ENCODE data around the gene TAMALIN.

Gene TAMALIN

DNA sequence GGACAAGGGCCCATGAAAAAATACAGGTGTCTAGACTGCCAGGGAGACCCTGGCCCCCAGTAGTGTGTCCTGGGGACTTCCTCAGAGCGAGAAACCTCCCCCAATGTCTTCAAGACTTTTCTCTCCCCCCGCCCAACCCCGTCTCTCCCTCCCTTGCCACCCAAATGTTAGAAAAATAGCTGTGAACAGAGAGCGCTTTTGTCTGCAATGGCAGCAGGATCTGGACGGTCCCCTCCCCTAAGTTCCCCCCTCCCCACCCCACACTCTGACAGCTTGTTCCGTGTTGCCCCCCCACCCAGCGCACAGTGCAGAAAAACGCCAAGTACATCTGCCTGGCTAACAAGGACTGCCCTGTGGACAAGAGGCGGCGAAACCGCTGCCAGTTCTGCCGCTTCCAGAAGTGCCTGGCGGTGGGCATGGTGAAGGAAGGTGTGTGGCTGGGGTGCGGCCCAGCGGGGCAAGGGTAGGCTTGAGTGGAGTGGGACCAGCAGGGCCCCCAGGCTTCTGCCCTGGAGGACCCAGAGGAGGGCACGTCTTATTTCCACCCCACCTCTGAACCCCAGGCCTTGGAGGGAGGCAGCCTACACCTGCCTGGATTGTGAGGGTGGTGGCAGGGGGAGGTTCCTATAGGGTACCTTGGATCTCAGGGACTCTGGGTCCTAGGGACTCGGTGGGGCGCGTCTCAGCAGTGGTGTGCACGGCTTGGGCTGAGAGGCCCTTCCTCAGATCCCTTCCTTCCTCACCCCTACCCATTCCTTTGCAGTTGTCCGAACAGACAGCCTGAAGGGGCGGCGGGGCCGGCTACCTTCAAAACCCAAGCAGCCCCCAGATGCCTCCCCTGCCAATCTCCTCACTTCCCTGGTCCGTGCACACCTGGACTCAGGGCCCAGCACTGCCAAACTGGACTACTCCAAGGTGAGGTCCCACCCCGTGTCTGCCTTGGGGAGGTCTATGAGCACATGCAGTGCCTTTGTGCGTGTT is 49.3 kb downstream of the TAMALIN start:
- DNase-seq (ENCODE audit: low spot score): no peak

GRCh38 chr12:52056801-52057637 is 50.3 kb downstream of the TAMALIN start:
- DNase-seq (ENCODE audit: low spot score): no peak

- DNase-seq (ENCODE audit: low spot score): no peak
Measured at GRCh38 chr12:52057638-52058576, 51.2 kb downstream of the TAMALIN start.

DNA sequence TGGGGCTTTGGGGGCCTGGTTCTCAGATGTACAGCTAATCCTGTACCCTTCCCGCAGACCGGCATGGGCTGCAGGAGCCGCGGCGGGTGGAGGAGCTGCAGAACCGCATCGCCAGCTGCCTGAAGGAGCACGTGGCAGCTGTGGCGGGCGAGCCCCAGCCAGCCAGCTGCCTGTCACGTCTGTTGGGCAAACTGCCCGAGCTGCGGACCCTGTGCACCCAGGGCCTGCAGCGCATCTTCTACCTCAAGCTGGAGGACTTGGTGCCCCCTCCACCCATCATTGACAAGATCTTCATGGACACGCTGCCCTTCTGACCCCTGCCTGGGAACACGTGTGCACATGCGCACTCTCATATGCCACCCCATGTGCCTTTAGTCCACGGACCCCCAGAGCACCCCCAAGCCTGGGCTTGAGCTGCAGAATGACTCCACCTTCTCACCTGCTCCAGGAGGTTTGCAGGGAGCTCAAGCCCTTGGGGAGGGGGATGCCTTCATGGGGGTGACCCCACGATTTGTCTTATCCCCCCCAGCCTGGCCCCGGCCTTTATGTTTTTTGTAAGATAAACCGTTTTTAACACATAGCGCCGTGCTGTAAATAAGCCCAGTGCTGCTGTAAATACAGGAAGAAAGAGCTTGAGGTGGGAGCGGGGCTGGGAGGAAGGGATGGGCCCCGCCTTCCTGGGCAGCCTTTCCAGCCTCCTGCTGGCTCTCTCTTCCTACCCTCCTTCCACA is 52.0 kb downstream of the TAMALIN start:
- no peak for DNase-seq (ENCODE audit: low spot score)

- DNase-seq (ENCODE audit: low spot score): no peak
Measured at GRCh38 chr12:52059582-52060497, 53.1 kb downstream of the TAMALIN start.

GRCh38 chr12:52060498-52061177 is 53.9 kb downstream of the TAMALIN start:
- no peak for DNase-seq (ENCODE audit: low spot score)

DNA sequence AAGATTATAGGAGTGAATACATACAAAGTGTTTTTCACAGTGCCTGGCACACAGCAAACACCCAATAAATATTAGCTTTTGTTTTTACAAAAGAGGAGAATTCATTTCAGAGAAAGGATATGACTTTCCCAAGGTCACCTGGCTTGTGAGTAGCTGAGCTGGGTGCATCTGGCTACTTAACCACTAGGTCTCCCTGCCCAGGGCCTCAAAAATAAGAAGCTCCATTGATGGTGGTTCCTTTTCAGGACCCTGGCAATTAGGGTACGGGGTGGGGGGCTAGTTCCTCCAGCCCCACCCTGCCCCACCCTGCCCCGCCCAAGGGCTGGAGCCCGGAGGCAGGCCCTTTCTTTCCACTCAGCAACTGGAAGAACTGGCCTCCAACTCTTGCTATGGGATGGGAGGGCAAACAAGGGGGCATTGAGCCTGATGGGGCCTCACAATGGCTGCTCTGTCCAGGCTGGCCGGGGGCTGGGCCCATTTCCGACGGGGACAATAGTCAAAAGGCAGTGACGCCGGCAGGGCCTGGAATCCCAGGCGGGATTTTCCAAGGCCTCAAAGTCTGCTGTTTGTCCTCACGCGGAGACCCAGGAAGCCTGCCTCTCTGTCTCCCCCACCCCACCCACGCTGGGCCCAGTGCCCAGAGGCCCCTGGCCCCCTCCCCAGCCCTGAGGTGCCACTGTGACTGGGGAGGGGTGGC is 54.9 kb downstream of the TAMALIN start:
- DNase-seq (ENCODE audit: low spot score): no peak

- DNase-seq (ENCODE audit: low spot score): no peak
Measured at GRCh38 chr12:52062167-52063081, 55.7 kb downstream of the TAMALIN start.

DNA sequence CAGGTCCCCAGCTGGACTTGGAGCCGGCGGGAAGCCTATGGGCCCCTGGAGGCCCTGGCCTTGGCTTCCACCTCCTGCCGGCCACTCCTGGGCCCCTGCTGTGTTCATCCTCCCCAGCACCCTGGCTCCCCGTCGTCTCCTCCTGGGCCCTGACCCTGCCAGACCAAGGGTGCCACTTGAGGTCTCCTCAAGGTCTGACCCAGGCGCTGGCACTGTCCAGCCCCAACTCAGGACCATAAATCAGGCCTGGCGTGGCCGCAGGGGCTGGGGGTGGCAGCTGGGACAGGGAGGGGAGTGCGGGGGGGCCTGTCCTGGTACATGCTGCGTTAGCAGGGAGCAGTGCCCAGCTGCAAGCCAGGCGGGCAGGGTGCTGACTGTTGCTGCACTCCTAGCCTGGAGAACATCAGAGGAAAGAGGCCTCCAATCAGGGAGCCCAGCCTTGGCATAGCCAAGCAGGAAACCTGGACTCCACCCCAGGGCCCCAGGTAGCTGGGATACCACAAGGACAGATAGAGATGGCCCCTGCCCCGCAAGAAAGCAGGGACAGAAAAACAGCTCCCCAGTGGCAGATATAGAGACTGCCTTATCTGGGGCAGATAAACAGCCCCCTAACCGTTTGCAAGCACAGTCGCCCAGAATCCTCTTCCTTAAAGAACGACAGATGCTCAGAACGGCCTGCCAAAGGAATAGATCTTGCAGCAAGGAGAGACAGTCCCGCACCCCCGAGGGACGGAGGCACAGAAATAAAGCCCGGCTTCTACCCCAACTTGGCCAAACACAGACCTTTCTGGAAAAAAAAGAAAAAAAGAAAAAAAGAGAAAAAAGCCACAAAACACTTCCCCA is 56.6 kb downstream of the TAMALIN start:
- no peak for DNase-seq (ENCODE audit: low spot score)

- no peak for DNase-seq (ENCODE audit: low spot score)
Measured at GRCh38 chr12:52063981-52064649, 57.4 kb downstream of the TAMALIN start.
